ENCODE results near the gene CLSTN2. TPM values are rescaled to one million over a fixed set of nuclear protein-coding genes. Genes with fewer than 3 reads are reported as not detected.

Gene CLSTN2
- total and polyA plus RNA-seq, 12 donors = 0.67 to 17.8 (median 5.3) TPM

DNA sequence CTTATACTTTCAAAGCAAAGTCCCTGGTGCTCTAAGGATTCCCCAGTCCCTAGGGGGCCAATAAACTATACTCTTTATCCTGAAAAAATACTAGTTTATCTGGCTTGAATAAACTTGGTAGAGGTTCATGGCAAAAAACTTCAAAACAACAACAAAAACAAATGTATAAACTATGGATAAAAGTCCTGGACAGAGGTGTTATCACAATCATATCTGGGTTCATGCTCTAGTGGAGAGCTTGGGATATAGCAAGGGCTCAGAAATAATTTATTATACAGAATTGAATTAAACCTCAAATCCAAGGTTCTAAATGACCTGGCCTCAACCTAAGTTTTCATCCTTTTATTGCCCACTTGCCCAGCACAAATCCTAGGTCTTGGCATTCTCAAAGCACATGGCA is 644.3 kb downstream of the CLSTN2 start:
- Histone ChIP-seq H3K27me3 (no peaks in the 10 kb centered on the region), H3K27ac (no peak overlapping the region), H3K4me1 (replicated peaks in 1 of 2) (no peaks in the 10 kb centered on the region), H3K36me3 (replicated peaks in 1 of 2) (no peaks in the 10 kb centered on the region), H3K9me3 (replicated peaks in 1 of 3) (no peaks in the 10 kb centered on the region), H3K4me3 (no peak overlapping the region)
- no peak for DNase-seq
- TF ChIP-seq CTCF (IDR thresholded peaks at IDR 0.05) = peak in 1 of 6 experiments; percentile 14
- no peak for TF ChIP-seq POLR2A (IDR thresholded peaks at IDR 0.05)
- intact Hi-C loops (cut with DNase I) = no loop called here

- DNase-seq = no peak
- intact Hi-C loops (cut with DNase I) = no loop called here
- no peaks in the 10 kb centered on the region for H3K36me3 ChIP-seq (replicated peaks in 1 of 2)
These were observed 645.8 kb downstream of the CLSTN2 start for GRCh38 chr3:140580746-140581145.

GRCh38 chr3:140584549-140584948 is 649.6 kb downstream of the CLSTN2 start:
- no peak overlapping the region for H3K4me3 ChIP-seq
- 20 to 27% (median 25%) methylated on average over 1 of the region's 1 CpG for WGBS, 4 donors

More at GRCh38 chr3:140580746-140581145, 645.8 kb downstream of the CLSTN2 start:
- H3K27me3 ChIP-seq = no peaks in the 10 kb centered on the region
- TF ChIP-seq CTCF (IDR thresholded peaks at IDR 0.05) (no peak), POLR2A (IDR thresholded peaks at IDR 0.05) (no peak)
- H3K27ac ChIP-seq = no peak overlapping the region
- no peak overlapping the region for H3K4me3 ChIP-seq
- H3K4me1 ChIP-seq (replicated peaks in 1 of 2) = no peaks in the 10 kb centered on the region
- no peaks in the 10 kb centered on the region for H3K9me3 ChIP-seq (replicated peaks in 1 of 3)
- 45 to 76% (median 67%) methylated on average over 1 of the region's 1 CpG for WGBS, 4 donors

GRCh38 chr3:140585828-140586227 is 650.8 kb downstream of the CLSTN2 start:
- Histone ChIP-seq H3K27me3 (no peaks in the 10 kb centered on the region), H3K36me3 (replicated peaks in 1 of 2) (no peaks in the 10 kb centered on the region), H3K9me3 (replicated peaks in 1 of 3) (no peaks in the 10 kb centered on the region), H3K4me3 (no peak overlapping the region), H3K27ac (no peak overlapping the region), H3K4me1 (replicated peaks in 1 of 2) (no peaks in the 10 kb centered on the region)
- 81 to 92% (median 86%) methylated on average over 4 of the region's 4 CpGs for WGBS, 4 donors
- TF ChIP-seq POLR2A (IDR thresholded peaks at IDR 0.05) = no peak
- TF ChIP-seq CTCF (IDR thresholded peaks at IDR 0.05) = no peak
- intact Hi-C loops (cut with DNase I) = no loop called here
- no peak for DNase-seq

More at GRCh38 chr3:140584549-140584948, 649.6 kb downstream of the CLSTN2 start:
- Histone ChIP-seq H3K4me1 (replicated peaks in 1 of 2) (no peaks in the 10 kb centered on the region), H3K36me3 (replicated peaks in 1 of 2) (no peaks in the 10 kb centered on the region), H3K27ac (no peak overlapping the region), H3K27me3 (no peaks in the 10 kb centered on the region), H3K9me3 (replicated peaks in 1 of 3) (no peaks in the 10 kb centered on the region)
- no peak for DNase-seq
- intact Hi-C loops (cut with DNase I) = no loop called here
- TF ChIP-seq CTCF (IDR thresholded peaks at IDR 0.05) (no peak), POLR2A (IDR thresholded peaks at IDR 0.05) (no peak)
